OCI-LY7 (cell line): Measurements from ENCODE around the gene ZNF200. TPM values are rescaled to one million over a fixed set of nuclear protein-coding genes. Genes with fewer than 3 reads are reported as not detected.

Source experiments
- BruUV-seq: library from RNA; stranded (reverse); fragments of 400-500 nt; replicated peaks from 2 replicates; lab custom pipeline; 2021; lab: Mats Ljungman, UMichigan
- CTCF ChIA-PET: fragments of 300-600 bp; sonication (Branson Sonifier 250); formaldehyde crosslinking; loops from one replicate; lab custom pipeline; 2022; ENCODE audit warnings: antibody characterized with exemption; ENCODE audit not compliant: unreplicated experiment; lab: Charles Lee
- POLR2A ChIA-PET: fragments of 300-600 bp; sonication (Branson Sonifier 250); formaldehyde crosslinking; loops from one replicate; lab custom pipeline; 2022; ENCODE audit warnings: antibody characterized with exemption; lab: Charles Lee
- DNase-seq: peaks from one replicate; pipeline ENCODE4 v3.0.0-alpha.2; 2015; ENCODE audit warnings: low spot score
- H2AFZ ChIP-seq: fragments of 200-600 bp; sonication (generic), shearing (Covaris generic); 2 replicates; pipeline ENCODE4 v1.6.1; 2014; ENCODE audit warnings: mild to moderate bottlenecking, antibody characterized with exemption, low read length, moderate library complexity
- H3K27ac ChIP-seq: fragments of 200-600 bp; sonication (generic); 2 replicates; pipeline ENCODE4 v1.5.1; 2014; ENCODE audit warnings: mixed run types, low read depth, mild to moderate bottlenecking, moderate library complexity, low read length, inconsistent platforms; ENCODE audit not compliant: poor library complexity, severe bottlenecking
- H3K36me3 ChIP-seq: fragments of 200-600 bp; sonication (generic); 2 replicates; pipeline ENCODE4 v1.6.1; 2014; ENCODE audit warnings: mild to moderate bottlenecking, antibody characterized with exemption, low read length, moderate library complexity, mixed read lengths; ENCODE audit not compliant: insufficient read depth
- H3K4me1 ChIP-seq: fragments of 200-600 bp; sonication (generic); 2 replicates; pipeline ENCODE4 v1.5.1; 2014; ENCODE audit warnings: mild to moderate bottlenecking, low read length; ENCODE audit not compliant: insufficient read depth, poor library complexity, severe bottlenecking
- H3K4me2 ChIP-seq: fragments of 200-600 bp; sonication (generic); 2 replicates; pipeline ENCODE4 v1.6.1; 2014; ENCODE audit warnings: mild to moderate bottlenecking, low read length
- H3K4me3 ChIP-seq: fragments of 200-600 bp; sonication (generic); 2 replicates; pipeline ENCODE4 v1.5.1; 2014; ENCODE audit warnings: mild to moderate bottlenecking, low read depth, low read length; ENCODE audit not compliant: poor library complexity, severe bottlenecking
- H3K79me2 ChIP-seq: fragments of 200-600 bp; sonication (generic); 2 replicates; pipeline ENCODE4 v1.6.1; 2016; ENCODE audit warnings: low read depth, mild to moderate bottlenecking, low read length, moderate library complexity, mixed read lengths; ENCODE audit not compliant: insufficient read depth
- H3K9me2 ChIP-seq: fragments of 200-600 bp; sonication (generic); 2 replicates; pipeline ENCODE4 v1.6.1; 2016; ENCODE audit warnings: mild to moderate bottlenecking, low read length, mixed read lengths; ENCODE audit not compliant: insufficient read depth
- H3K9me3 ChIP-seq: fragments of 200-600 bp; sonication (generic); 2 replicates; pipeline ENCODE4 v1.6.1; 2014; ENCODE audit warnings: mild to moderate bottlenecking, mixed run types, low read length, mixed read lengths
- H4K20me1 ChIP-seq: fragments of 200-600 bp; sonication (generic); 2 replicates; pipeline ENCODE4 v1.6.1; 2014; ENCODE audit warnings: mild to moderate bottlenecking, antibody characterized with exemption, low read length, moderate library complexity, mixed read lengths; ENCODE audit not compliant: insufficient read depth
- CTCF ChIP-seq: fragments of 200-600 bp; sonication (generic); conservative IDR thresholded peaks from 2 replicates; pipeline ENCODE4 v1.5.1; 2014; ENCODE audit warnings: mild to moderate bottlenecking, antibody characterized with exemption, low read length, moderate library complexity, mixed read lengths
- EZH2phosphoT487 ChIP-seq: fragments of 200-600 bp; sonication (generic); IDR thresholded peaks from 2 replicates; pipeline ENCODE4 v1.6.1; 2018; ENCODE audit warnings: low read depth, borderline replicate concordance, mild to moderate bottlenecking, mixed run types, antibody characterized with exemption, low read length, moderate library complexity, mixed read lengths
- intact Hi-C: fragments of 100-400 bp; cut with micrococcal nuclease; formaldehyde crosslinking; loops from one replicate; pipeline ENCODE4 v1.10.0; 2022; ENCODE audit not compliant: unreplicated experiment
- total RNA-seq, 2 experiments: library from RNA; depleted of rRNA in 1 of 2; stranded (reverse); fragments of >200 nt in 1 of 2; shearing (Covaris generic) in 1 of 2; gene quantifications; 2 replicates each; pipeline ENCODE4 v1.2.3, GENCODE V29; 2014 to 2022

The ZNF200 gene
- total RNA-seq, 2 experiments from 2014 or later = 13.9 to 19.8 TPM

GRCh38 chr16:3242709-3243108 lies 7.8 kb upstream of the ZNF200 start:
- Histone ChIP-seq H2AFZ (no peak overlapping the region), H3K4me1 (peaks cover 4% of the 10 kb centered on the region), H3K9me2 (no peaks in the 10 kb centered on the region), H3K27ac (no peak overlapping the region), H3K4me2 (no peak overlapping the region), H3K79me2 (no peaks in the 10 kb centered on the region), H4K20me1 (no peaks in the 10 kb centered on the region), H3K4me3 (no peak overlapping the region), H3K9me3 (no peaks in the 10 kb centered on the region), H3K36me3 (no peaks in the 10 kb centered on the region)
- POLR2A ChIA-PET = no interaction called here
- intact Hi-C loops = no loop called here
- TF ChIP-seq CTCF (no peak), EZH2phosphoT487 (no peak)
- DNase-seq = no peak
- CTCF ChIA-PET = no interaction called here
- BruUV-seq = no TSS peak

GRCh38 chr16:3241761-3242160 lies 6.8 kb upstream of the ZNF200 start:
- Histone ChIP-seq H4K20me1 (no peaks in the 10 kb centered on the region), H3K36me3 (no peaks in the 10 kb centered on the region), H3K9me2 (no peaks in the 10 kb centered on the region), H3K9me3 (no peaks in the 10 kb centered on the region), H3K4me1 (no peaks in the 10 kb centered on the region), H3K4me2 (no peak overlapping the region), H2AFZ (no peak overlapping the region), H3K79me2 (no peaks in the 10 kb centered on the region), H3K27ac (no peak overlapping the region), H3K4me3 (no peak overlapping the region)
- BruUV-seq = no TSS peak
- POLR2A ChIA-PET = no interaction called here
- CTCF ChIA-PET = no interaction called here
- no peak for DNase-seq
- intact Hi-C loops = no loop called here
- TF ChIP-seq CTCF (no peak), EZH2phosphoT487 (no peak)

GRCh38 chr16:3235856-3236669 lies 1.1 kb upstream of the ZNF200 start:
- H3K9me2 ChIP-seq = no peaks in the 10 kb centered on the region
- peaks cover 16% of the 10 kb centered on the region; the same call in 1 of the 2 replicates for H3K79me2 ChIP-seq
- POLR2A ChIA-PET = interaction anchor here (0.7 kb wide), 1 partner anchor 175 kb away, joined by 3 read pairs; no protein-coding TSS in a partner anchor
- intact Hi-C loops = loop anchor here (1.0 kb wide), 1 partner anchor 47 kb away; the partner anchor contains the start of gene ZNF263
- H3K9me3 ChIP-seq = no peaks in the 10 kb centered on the region
- CTCF ChIA-PET = no interaction called here
- no peaks in the 10 kb centered on the region for H4K20me1 ChIP-seq
- H3K36me3 ChIP-seq = peaks cover 27% of the 10 kb centered on the region
- TF ChIP-seq EZH2phosphoT487 (no peak), CTCF (no peak)
- no peak overlapping the region for H3K4me3 ChIP-seq
- peaks cover 19% of the 10 kb centered on the region for H3K4me1 ChIP-seq
- no peak overlapping the region for H2AFZ ChIP-seq
- no peak overlapping the region for H3K27ac ChIP-seq
- BruUV-seq = no TSS peak
- no peak for DNase-seq
- no peak overlapping the region for H3K4me2 ChIP-seq
